ENCODE data around the gene LENG9. TPM values are rescaled to one million over a fixed set of nuclear protein-coding genes. Genes with fewer than 3 reads are reported as not detected.
"Not testable (repeated sequence)": the region's sequence is repeated elsewhere in the genome, so short reads cannot be mapped to it uniquely, and the experiment has no call there.

Gene LENG9
- total RNA-seq, 2 donors from 2014 or later = 18.2 to 24.6 TPM

- intact Hi-C loops (cut with DNase I) = no loop called here
- no peaks in the 10 kb centered on the region for H3K4me1 ChIP-seq
- no peak within 1 kb of the TSS for H3K27ac ChIP-seq
- no peaks in the 10 kb centered on the region for H3K36me3 ChIP-seq
- no peak within 1 kb of the TSS for H3K9ac ChIP-seq (ENCODE audit: low read depth in 2 of 2, low read length in 2 of 2)
- H3K27me3 ChIP-seq = peaks cover 5% of the 10 kb centered on the region
- H3K9me3 ChIP-seq = no peaks in the 10 kb centered on the region
- no peak for DNase-seq
- no peak within 1 kb of the TSS for H3K4me3 ChIP-seq
- TF ChIP-seq, protein P1, sequence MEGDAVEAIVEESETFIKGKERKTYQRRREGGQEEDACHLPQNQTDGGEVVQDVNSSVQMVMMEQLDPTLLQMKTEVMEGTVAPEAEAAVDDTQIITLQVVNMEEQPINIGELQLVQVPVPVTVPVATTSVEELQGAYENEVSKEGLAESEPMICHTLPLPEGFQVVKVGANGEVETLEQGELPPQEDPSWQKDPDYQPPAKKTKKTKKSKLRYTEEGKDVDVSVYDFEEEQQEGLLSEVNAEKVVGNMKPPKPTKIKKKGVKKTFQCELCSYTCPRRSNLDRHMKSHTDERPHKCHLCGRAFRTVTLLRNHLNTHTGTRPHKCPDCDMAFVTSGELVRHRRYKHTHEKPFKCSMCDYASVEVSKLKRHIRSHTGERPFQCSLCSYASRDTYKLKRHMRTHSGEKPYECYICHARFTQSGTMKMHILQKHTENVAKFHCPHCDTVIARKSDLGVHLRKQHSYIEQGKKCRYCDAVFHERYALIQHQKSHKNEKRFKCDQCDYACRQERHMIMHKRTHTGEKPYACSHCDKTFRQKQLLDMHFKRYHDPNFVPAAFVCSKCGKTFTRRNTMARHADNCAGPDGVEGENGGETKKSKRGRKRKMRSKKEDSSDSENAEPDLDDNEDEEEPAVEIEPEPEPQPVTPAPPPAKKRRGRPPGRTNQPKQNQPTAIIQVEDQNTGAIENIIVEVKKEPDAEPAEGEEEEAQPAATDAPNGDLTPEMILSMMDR (IDR thresholded peaks at IDR 0.05) = no peak
Measured at GRCh38 chr19:54502518-54503048, 39.0 kb upstream of the LENG9 start, which contains the start of gene LAIR2. Gene LAIR2 (plus strand): TSS chr19:54502831. CDS start chr19:54502919, 88 bp downstream.

DNA sequence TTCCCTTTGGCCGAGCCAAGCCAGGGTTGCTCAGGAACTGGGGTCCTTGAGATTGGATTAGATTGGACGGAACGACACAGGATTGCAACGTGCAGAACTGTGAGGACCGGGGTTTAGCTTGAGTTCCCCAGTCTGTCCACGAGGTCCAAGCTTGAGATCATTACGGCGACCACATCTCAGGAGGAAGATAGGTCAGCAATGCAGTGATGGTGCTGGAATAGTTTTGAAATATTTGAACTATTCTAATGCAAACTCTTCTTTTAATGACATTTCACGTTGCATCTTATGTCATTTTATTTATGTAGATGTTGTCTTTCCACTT lies 34.8 kb upstream of the LENG9 start:
- H3K36me3 ChIP-seq; H3K9me3 ChIP-seq; intact Hi-C loops (cut with DNase I); H3K4me1 ChIP-seq; H3K9ac ChIP-seq (ENCODE audit: low read depth in 2 of 2, low read length in 2 of 2); H3K27ac ChIP-seq; H3K4me3 ChIP-seq; DNase-seq; H3K27me3 ChIP-seq: not testable (repeated sequence)

- H3K27ac ChIP-seq; H3K27me3 ChIP-seq; H3K9ac ChIP-seq (ENCODE audit: low read depth in 2 of 2, low read length in 2 of 2); H3K4me1 ChIP-seq; H3K9me3 ChIP-seq; DNase-seq; H3K36me3 ChIP-seq; H3K4me3 ChIP-seq; intact Hi-C loops (cut with DNase I): not testable (repeated sequence)
Measured at GRCh38 chr19:54497747-54498450, 34.3 kb upstream of the LENG9 start.

DNA sequence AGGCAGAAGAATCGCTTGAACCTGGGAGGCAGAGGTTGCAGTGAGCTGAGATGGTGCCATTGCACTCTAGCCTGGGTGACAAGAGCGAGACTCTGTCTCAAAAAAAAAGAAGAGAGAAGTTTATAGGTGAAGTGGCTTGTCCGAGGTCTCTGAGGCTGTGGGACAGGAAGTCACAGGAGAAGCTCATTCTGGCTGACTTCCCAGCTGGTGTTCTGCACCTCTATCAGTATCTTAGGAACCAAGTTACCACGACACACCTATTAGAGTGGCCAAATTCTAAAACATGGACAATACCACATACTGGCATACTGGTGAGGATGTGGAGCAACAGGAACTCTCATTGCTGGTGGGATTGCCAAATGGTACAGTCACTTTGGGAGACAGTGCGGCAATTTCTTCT lies 31.7 kb upstream of the LENG9 start:
- DNase-seq; H3K27me3 ChIP-seq; H3K4me1 ChIP-seq; H3K36me3 ChIP-seq; H3K27ac ChIP-seq; intact Hi-C loops (cut with DNase I); H3K9ac ChIP-seq (ENCODE audit: low read depth in 2 of 2, low read length in 2 of 2); H3K9me3 ChIP-seq; H3K4me3 ChIP-seq: not testable (repeated sequence)

DNA sequence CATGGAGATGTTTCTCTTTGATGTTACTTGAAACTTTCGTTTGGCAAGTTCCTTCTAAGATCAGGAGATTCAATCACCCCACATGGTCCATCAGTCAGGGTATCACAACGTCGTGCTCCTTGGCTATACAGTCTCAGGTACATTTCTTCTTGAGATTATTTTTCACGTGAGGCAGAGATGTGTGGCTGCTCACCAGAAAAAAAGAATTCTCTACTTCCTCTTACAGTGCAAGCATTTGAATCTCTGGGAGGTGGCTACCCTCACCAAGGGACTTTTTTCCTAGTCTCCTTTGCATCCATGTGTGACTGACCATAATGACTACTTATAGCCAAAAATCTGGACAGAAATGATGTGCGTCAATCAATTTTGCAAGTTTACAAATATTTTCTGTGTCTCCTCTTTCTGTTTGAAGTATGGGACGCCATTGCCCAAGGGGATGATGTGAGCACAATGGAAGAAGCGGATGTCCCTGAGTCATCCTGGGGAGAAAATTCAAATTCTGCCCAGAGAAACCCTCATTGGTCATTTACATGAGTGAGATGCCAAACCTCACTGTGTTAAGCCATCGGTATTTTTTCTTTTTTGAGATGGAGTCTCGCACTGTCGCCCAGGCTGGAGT lies 30.5 kb upstream of the LENG9 start:
- TF ChIP-seq, protein P1 (IDR thresholded peaks at IDR 0.05) = no peak

GRCh38 chr19:54493056-54493455 lies 29.5 kb upstream of the LENG9 start:
- H3K27ac ChIP-seq; intact Hi-C loops (cut with DNase I); H3K4me1 ChIP-seq; DNase-seq; H3K9me3 ChIP-seq; H3K36me3 ChIP-seq; H3K4me3 ChIP-seq; H3K9ac ChIP-seq (ENCODE audit: low read depth in 2 of 2, low read length in 2 of 2); H3K27me3 ChIP-seq: not testable (repeated sequence)

More for the DNA sequence above, 30.5 kb upstream of the LENG9 start:
- Histone ChIP-seq H3K9me3 (no peaks in the 10 kb centered on the region), H3K36me3 (no peaks in the 10 kb centered on the region), H3K27me3 (peaks cover 2% of the 10 kb centered on the region), H3K4me3 (no peak overlapping the region), H3K9ac (ENCODE audit: low read depth in 2 of 2, low read length in 2 of 2) (no peak overlapping the region), H3K27ac (no peak overlapping the region), H3K4me1 (no peaks in the 10 kb centered on the region)
- DNase-seq = no peak
- intact Hi-C loops (cut with DNase I) = no loop called here

- no peak overlapping the region for H3K4me3 ChIP-seq
- no peaks in the 10 kb centered on the region for H3K9me3 ChIP-seq
- TF ChIP-seq, protein P1 (IDR thresholded peaks at IDR 0.05) = no peak
- no peak for DNase-seq
- no peaks in the 10 kb centered on the region for H3K36me3 ChIP-seq
- H3K27me3 ChIP-seq = no peaks in the 10 kb centered on the region
- H3K4me1 ChIP-seq = no peaks in the 10 kb centered on the region
- no peak overlapping the region for H3K9ac ChIP-seq (ENCODE audit: low read depth in 2 of 2, low read length in 2 of 2)
- intact Hi-C loops (cut with DNase I) = no loop called here
- no peak overlapping the region for H3K27ac ChIP-seq
Measured at GRCh38 chr19:54492568-54492967, 29.0 kb upstream of the LENG9 start.
